ENCODE results near the gene DAZAP2. TPM values are rescaled to one million over a fixed set of nuclear protein-coding genes. Genes with fewer than 3 reads are reported as not detected.
A peak's percentile ranks its signal among the peaks of the same experiment; 100 is the strongest.
"Not testable (repeated sequence)": the region's sequence is repeated elsewhere in the genome, so short reads cannot be mapped to it uniquely, and the experiment has no call there.

DAZAP2 gene
- total and polyA plus RNA-seq, 5 experiments from 2014 or later, result 301 to 1,317 (median 1,276) TPM

GRCh38 chr12:51218607-51219161, 19.9 kb upstream of the DAZAP2 start:
- no peaks in the 10 kb centered on the region for H3K9me3 Mint-ChIP-seq
- POLR2A ChIA-PET, result interaction anchor here (0.8 to 5.7 kb wide), 22 partner anchors 11 to 1651 kb away, joined by 3 to 204 read pairs (median 5); partner anchors contain the start of genes ATF1, BIN2, COX14 and CSRNP2
- H3K4me3 Mint-ChIP-seq, result peak overlapping the region; percentile 90 to 97 (median 92)
- no peaks in the 10 kb centered on the region for H3K27me3 Mint-ChIP-seq
- no peak for DNase-seq
- peaks cover 0 to 3% (median 0%) of the 10 kb centered on the region in 3 donors for H3K36me3 Mint-ChIP-seq
- peak overlapping the region; percentile 93 to 98 (median 97) for H3K27ac Mint-ChIP-seq
- ATAC-seq, result no peak
- peaks cover 17 to 23% (median 21%) of the 10 kb centered on the region in 4 donors for H3K4me1 Mint-ChIP-seq

GRCh38 chr12:51219322-51219721, 19.3 kb upstream of the DAZAP2 start:
- Mint-ChIP-seq H3K27me3 (no peaks in the 10 kb centered on the region), H3K9me3 (no peaks in the 10 kb centered on the region), H3K36me3 (peaks cover 0 to under 1% (median 0%) of the 10 kb centered on the region in 3 donors), H3K4me1 (peaks cover 15 to 21% (median 19%) of the 10 kb centered on the region in 4 donors), H3K27ac (peak overlapping the region; percentile 74 to 98 (median 97)), H3K4me3 (peak overlapping the region; percentile 40 to 97 (median 92))
- ATAC-seq (no peak), DNase-seq (no peak)
- POLR2A ChIA-PET, result interaction anchor here (0.5 to 5.7 kb wide), 9 partner anchors 11 to 455 kb away, joined by 4 to 204 read pairs (median 12); partner anchors contain the start of genes ATF1, BIN2, CSRNP2 and DAZAP2

DNA sequence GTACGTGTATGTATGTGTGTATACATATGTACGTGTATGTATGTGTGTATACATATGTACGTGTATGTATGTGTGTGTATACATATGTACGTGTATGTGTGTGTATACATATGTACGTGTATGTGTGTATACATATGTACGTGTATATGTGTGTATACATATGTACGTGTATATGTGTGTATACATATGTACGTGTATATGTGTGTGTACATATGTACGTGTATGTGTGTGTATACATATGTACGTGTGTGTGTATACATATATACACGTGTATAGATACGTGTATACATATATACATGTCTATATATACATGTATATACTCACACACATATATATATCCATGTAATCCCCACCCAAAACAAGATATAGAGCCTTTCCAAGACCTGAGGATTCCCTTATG, 18.8 kb upstream of the DAZAP2 start:
- H3K4me3 Mint-ChIP-seq, result peak overlapping the region in 2 of 10 donors; percentile 91 to 95
- not testable (repeated sequence) for ATAC-seq, H3K9me3 Mint-ChIP-seq, H3K36me3 Mint-ChIP-seq, H3K27me3 Mint-ChIP-seq, DNase-seq
- peak overlapping the region in 1 of 10 donors; percentile 96 for H3K27ac Mint-ChIP-seq
- H3K4me1 Mint-ChIP-seq, result peaks cover 14 to 20% (median 17%) of the 10 kb centered on the region in 4 donors
- POLR2A ChIA-PET, result interaction anchor here (1.9 kb wide), 1 partner anchor 19 kb away, joined by 4 read pairs; the partner anchor contains the start of gene DAZAP2

DNA sequence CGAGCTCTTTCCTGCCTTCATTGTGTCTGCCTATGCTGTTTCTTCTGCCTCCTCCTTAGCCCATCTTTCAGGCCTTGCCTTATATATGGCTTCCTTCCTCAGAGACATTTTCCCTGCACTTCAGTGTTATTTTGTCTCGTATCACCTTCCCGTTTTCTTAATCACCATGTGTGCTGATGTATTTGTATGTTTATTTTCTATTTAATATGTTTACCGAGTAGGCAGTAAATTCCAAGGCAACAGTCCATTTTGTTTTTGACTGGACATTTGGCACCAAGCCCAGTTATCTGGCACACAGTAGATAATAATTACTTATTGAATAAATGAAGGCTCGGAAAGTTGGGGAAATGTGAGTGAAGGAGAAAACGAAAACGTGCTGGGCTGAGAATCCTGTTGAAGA, 16.2 kb upstream of the DAZAP2 start:
- Mint-ChIP-seq H3K4me1 (peaks cover 11 to 16% (median 14%) of the 10 kb centered on the region in 4 donors), H3K27ac (peak overlapping the region in 3 of 10 donors; percentile 3 to 25 (median 8)), H3K36me3 (peaks cover 0 to 2% (median 0%) of the 10 kb centered on the region in 3 donors), H3K4me3 (no peak overlapping the region), H3K9me3 (no peaks in the 10 kb centered on the region), H3K27me3 (no peaks in the 10 kb centered on the region)
- DNase-seq, result no peak
- ATAC-seq, result no peak
- POLR2A ChIA-PET, result interaction anchor here (1.5 kb wide), 1 partner anchor 16 kb away, joined by 4 read pairs; the partner anchor contains the start of gene DAZAP2

DNA sequence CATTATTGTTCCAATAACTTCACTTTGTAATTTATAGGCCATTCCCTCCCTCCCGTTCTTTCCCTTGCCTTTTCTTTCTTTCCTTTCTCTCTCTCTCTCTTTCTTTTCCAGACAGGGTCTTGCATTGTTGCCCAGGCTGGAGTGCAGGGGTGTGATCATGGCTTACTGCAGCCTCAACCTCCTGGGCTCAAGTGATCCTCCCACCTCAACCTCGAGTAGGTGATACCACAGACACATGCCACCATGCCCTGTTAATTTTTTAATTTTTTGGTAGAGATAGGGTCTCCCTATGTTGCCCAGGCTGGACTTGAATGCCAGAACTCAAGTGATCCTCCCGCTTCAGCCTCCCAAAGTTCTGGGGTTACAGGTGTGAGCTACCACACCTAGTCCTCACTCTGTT, 14.0 kb upstream of the DAZAP2 start:
- Mint-ChIP-seq H3K4me3 (peak overlapping the region in 1 of 10 donors; percentile 68), H3K27ac (peak overlapping the region in 1 of 10 donors; percentile 4)

GRCh38 chr12:51225234-51225633, 13.4 kb upstream of the DAZAP2 start:
- Mint-ChIP-seq H3K36me3 (peaks cover 0 to 2% (median 0%) of the 10 kb centered on the region in 3 donors), H3K27ac (no peak overlapping the region), H3K4me1 (peaks cover 0 to 2% (median 0%) of the 10 kb centered on the region in 4 donors), H3K9me3 (no peaks in the 10 kb centered on the region), H3K4me3 (peak overlapping the region in 1 of 10 donors; percentile 17), H3K27me3 (no peaks in the 10 kb centered on the region)
- ATAC-seq, result no peak
- DNase-seq, result no peak
- POLR2A ChIA-PET, result no interaction called here

More for the DNA sequence above, 14.0 kb upstream of the DAZAP2 start:
- no peaks in the 10 kb centered on the region for H3K27me3 Mint-ChIP-seq
- H3K36me3 Mint-ChIP-seq, result peaks cover 0 to 2% (median 0%) of the 10 kb centered on the region in 3 donors
- no peak for ATAC-seq
- POLR2A ChIA-PET, result no interaction called here
- H3K4me1 Mint-ChIP-seq, result peaks cover 0 to 2% (median under 1%) of the 10 kb centered on the region in 4 donors
- no peak for DNase-seq
- no peaks in the 10 kb centered on the region for H3K9me3 Mint-ChIP-seq

DNA sequence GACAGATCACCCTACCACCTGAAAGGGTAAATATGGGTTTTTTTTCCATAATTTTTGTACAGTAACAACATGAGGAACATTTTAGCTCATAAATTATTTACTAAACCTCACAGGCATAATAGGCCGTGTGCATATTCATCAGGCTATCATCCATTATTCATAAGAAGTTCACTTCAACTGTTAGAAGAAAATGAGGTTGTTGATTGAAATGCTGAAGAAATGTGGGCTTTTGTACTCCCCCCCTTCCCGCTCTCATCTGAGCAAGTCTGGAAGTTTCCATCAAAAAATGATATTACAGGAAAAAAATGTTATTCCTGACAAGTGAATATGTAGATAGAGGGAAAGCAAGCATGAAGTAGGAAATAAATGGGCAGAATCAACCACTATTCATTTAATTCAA, 12.9 kb upstream of the DAZAP2 start:
- POLR2A ChIA-PET, result no interaction called here

DNA sequence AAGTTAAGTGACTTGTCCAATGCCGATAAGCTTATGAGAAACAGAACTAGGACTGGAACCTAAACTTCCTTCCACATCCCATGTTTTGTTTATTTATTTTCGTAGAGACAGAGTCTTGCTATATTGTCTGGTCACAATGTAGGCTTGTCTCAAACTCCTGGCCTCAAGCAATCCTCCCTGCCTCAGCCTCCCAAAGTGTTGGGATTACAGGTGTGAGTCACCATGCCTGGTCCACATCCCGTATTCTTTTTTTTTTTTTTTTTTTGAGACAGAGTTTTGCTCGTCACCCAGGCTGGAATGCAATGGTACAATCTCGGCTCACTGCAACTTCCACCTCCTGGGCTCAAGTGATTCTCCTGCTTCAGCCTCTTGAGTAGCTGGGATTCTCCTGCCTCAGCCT, 11.5 kb upstream of the DAZAP2 start:
- H3K27me3 Mint-ChIP-seq, DNase-seq, H3K36me3 Mint-ChIP-seq, H3K4me3 Mint-ChIP-seq, H3K27ac Mint-ChIP-seq, H3K4me1 Mint-ChIP-seq, H3K9me3 Mint-ChIP-seq, ATAC-seq: not testable (repeated sequence)
- POLR2A ChIA-PET, result interaction anchor here (0.7 kb wide), 1 partner anchor 27 kb away, joined by 4 read pairs; no protein-coding TSS in a partner anchor

More for the DNA sequence above, 12.9 kb upstream of the DAZAP2 start:
- no peak for ATAC-seq
- no peaks in the 10 kb centered on the region for H3K27me3 Mint-ChIP-seq
- peaks cover 0 to 2% (median 0%) of the 10 kb centered on the region in 4 donors for H3K4me1 Mint-ChIP-seq
- H3K27ac Mint-ChIP-seq, result no peak overlapping the region
- peaks cover 0 to 2% (median 0%) of the 10 kb centered on the region in 3 donors for H3K36me3 Mint-ChIP-seq
- no peaks in the 10 kb centered on the region for H3K9me3 Mint-ChIP-seq
- H3K4me3 Mint-ChIP-seq, result no peak overlapping the region
- DNase-seq, result no peak

GRCh38 chr12:51227962-51228361, 10.7 kb upstream of the DAZAP2 start:
- H3K4me1 Mint-ChIP-seq, result peaks cover 0 to 2% (median under 1%) of the 10 kb centered on the region in 4 donors
- H3K27me3 Mint-ChIP-seq, result no peaks in the 10 kb centered on the region
- POLR2A ChIA-PET, result no interaction called here
- H3K36me3 Mint-ChIP-seq, result peaks cover 0 to 2% (median 0%) of the 10 kb centered on the region in 3 donors
- H3K9me3 Mint-ChIP-seq, result no peaks in the 10 kb centered on the region
- ATAC-seq (no peak), DNase-seq (no peak)
- H3K27ac Mint-ChIP-seq, result no peak overlapping the region
- H3K4me3 Mint-ChIP-seq, result no peak overlapping the region

DNA sequence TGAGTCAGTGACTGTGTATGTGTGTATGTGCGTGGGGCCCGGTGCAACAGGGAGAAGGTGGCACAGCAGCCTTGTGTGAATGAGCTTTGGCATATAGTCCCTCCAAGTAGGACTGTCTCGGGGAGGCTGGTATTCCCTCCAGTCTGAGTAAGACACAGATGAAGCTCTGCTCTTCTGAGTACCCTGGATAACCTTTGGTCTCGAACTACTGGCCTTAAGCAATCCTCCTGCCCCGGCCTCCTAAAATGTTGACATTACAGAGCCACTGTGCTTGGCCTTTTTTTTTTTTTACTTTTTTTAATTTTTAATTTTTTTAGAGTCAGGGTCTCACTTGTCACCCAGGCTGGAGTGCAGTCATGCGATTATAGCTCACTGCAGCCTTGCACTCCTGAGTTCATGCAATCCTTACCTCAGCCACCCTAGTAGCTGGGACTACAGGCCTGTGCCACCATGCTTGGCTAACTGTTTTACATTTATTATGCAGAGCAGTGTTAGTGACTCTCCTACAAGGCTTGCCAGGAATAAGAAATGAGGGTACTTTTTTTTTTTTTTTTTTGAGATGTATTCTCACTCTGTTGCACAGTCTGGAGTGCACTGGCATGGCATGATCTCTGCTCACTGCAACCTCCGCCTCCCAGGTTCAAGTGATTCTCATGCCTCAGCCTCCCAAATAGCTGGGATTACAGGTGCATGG, 9.4 kb upstream of the DAZAP2 start:
- Mint-ChIP-seq H3K27ac (no peak overlapping the region), H3K4me1 (peaks cover 0 to 2% (median 2%) of the 10 kb centered on the region in 4 donors), H3K4me3 (no peak overlapping the region), H3K9me3 (no peaks in the 10 kb centered on the region), H3K27me3 (no peaks in the 10 kb centered on the region), H3K36me3 (peaks cover 0 to 2% (median 0%) of the 10 kb centered on the region in 3 donors)
- DNase-seq (no peak), ATAC-seq (no peak)
- POLR2A ChIA-PET, result interaction anchor here (0.5 to 2.9 kb wide), 8 partner anchors 9 to 168 kb away, joined by 3 to 15 read pairs (median 4); partner anchors contain the start of genes DAZAP2 and POU6F1

DNA sequence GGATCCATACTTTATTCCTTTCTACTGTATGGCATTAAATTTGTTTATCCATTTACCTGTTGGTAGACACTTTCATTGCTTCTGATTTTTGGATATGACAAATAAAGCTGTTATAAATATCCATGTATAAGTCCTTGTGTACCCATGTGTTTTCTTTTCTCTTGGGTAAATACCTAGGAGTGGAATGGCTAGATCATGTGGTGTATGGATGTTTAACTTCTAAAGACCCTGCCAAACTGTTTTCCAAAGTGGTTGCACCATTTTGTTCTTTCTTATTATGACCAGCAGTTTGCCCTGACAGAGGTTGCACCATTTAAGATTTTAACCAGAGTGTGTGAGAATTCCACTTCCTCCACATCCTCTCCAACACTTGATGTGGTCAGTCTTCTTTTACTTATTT, 6.0 kb upstream of the DAZAP2 start:
- Mint-ChIP-seq H3K27ac (no peak overlapping the region), H3K27me3 (no peaks in the 10 kb centered on the region), H3K4me3 (no peak overlapping the region), H3K4me1 (peaks cover under 1 to 2% (median 2%) of the 10 kb centered on the region in 4 donors), H3K9me3 (no peaks in the 10 kb centered on the region), H3K36me3 (no peaks in the 10 kb centered on the region)
- POLR2A ChIA-PET, result interaction anchor here (0.7 to 0.9 kb wide), 3 partner anchors 15 to 592 kb away, joined by 3 to 5 read pairs (median 3); partner anchors contain the start of gene POU6F1
- no peak for DNase-seq
- no peak for ATAC-seq

DNA sequence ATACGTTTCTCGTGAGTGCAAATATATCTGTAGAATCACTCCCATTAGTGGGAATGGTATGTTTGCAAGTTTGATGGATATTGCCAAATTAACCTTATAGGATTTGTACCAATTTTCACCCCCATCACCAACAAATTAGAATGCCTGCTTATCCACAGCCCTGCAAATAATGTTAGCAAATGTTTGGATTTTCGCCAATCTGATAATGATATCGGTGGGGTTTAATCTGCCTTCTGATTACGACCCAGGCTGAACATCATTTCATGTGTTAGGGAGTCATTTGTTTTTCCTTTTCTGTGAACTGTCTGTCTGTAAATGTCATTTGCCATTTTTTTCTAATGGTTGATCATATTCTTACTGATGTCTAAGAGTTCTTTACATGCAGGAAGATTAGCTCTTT, 4.1 kb upstream of the DAZAP2 start:
- POLR2A ChIA-PET, result interaction anchor here (0.5 kb wide), 1 partner anchor 61 kb away, joined by 4 read pairs; no protein-coding TSS in a partner anchor

More for the DNA sequence above, 4.1 kb upstream of the DAZAP2 start:
- H3K9me3 Mint-ChIP-seq, result no peaks in the 10 kb centered on the region
- no peak for DNase-seq
- H3K27me3 Mint-ChIP-seq, result no peaks in the 10 kb centered on the region
- H3K36me3 Mint-ChIP-seq, result peaks cover 0 to 2% (median 2%) of the 10 kb centered on the region in 3 donors
- H3K27ac Mint-ChIP-seq, result no peak overlapping the region
- no peak overlapping the region for H3K4me3 Mint-ChIP-seq
- ATAC-seq, result no peak
- H3K4me1 Mint-ChIP-seq, result peaks cover 6 to 16% (median 9%) of the 10 kb centered on the region in 4 donors

Measured in naive thymus-derived CD8-positive, alpha-beta T cell (primary cell).